Measurements from ENCODE around the gene FYB1. TPM values are rescaled to one million over a fixed set of nuclear protein-coding genes. Genes with fewer than 3 reads are reported as not detected.

Gene FYB1
- total and polyA plus RNA-seq, 2 experiments from 2014 or later: not detected

DNA sequence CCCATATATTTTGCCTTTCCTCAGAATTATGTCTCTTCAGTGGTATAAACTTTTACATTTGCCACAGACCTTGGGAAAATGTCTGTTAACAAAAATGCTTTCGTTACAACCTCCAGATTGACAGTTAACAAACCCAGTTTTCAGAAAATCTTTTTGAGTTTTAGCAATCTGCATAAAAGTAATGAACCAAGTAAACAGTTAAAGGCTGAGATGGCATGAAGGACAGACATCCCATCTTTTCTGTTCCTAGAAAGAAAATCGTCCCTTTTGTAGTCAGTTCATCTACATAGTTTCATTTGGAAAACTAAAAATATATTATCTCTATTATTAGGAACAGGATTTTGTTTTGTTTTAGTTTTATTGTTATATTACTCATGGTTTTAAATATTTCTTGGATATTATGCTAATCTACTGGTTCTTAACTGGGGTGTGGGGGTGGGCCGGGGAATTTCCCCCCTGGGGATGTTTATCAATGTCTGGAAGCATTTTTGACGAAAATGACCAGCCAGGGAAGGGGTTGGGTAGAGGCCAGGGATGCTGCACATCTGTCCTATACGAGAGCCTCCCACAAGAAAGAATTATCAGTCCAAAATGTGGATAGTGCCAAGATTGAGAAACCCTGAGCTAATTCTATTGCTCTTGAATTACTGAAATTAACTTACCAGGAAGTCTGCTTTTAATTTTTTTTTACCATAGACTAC is 11.9 kb downstream of the FYB1 start:
- no peak overlapping the region for H3K27ac Mint-ChIP-seq
- ATAC-seq: no peak
- H3K4me3 ChIP-seq: no peak overlapping the region
- no peaks in the 10 kb centered on the region for H3K36me3 ChIP-seq (ENCODE audit: insufficient read depth)
- TF ChIP-seq, protein P1, sequence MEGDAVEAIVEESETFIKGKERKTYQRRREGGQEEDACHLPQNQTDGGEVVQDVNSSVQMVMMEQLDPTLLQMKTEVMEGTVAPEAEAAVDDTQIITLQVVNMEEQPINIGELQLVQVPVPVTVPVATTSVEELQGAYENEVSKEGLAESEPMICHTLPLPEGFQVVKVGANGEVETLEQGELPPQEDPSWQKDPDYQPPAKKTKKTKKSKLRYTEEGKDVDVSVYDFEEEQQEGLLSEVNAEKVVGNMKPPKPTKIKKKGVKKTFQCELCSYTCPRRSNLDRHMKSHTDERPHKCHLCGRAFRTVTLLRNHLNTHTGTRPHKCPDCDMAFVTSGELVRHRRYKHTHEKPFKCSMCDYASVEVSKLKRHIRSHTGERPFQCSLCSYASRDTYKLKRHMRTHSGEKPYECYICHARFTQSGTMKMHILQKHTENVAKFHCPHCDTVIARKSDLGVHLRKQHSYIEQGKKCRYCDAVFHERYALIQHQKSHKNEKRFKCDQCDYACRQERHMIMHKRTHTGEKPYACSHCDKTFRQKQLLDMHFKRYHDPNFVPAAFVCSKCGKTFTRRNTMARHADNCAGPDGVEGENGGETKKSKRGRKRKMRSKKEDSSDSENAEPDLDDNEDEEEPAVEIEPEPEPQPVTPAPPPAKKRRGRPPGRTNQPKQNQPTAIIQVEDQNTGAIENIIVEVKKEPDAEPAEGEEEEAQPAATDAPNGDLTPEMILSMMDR (conservative IDR thresholded peaks at IDR 0.05; ENCODE audit: low read depth in 2 of 2): no peak
- TF ChIP-seq CREB1 (CRISPR knock-in tag; IDR thresholded peaks at IDR 0.05; ENCODE audit: low read depth) (no peak), ZNF114 (CRISPR knock-in tag; IDR thresholded peaks at IDR 0.05) (no peak), EZH2phosphoT487 (IDR thresholded peaks at IDR 0.05; ENCODE audit: unreplicated experiment) (no peak), EZH2 (IDR thresholded peaks at IDR 0.05; ENCODE audit: low read depth, unreplicated experiment) (no peak), NANOG (IDR thresholded peaks at IDR 0.05; ENCODE audit: borderline replicate concordance) (no peak), STAT1 (IDR thresholded peaks at IDR 0.05; ENCODE audit: unreplicated experiment) (no peak), POLR2AphosphoS5 (IDR thresholded peaks at IDR 0.05; ENCODE audit: low read depth) (no peak), JUNB (IDR thresholded peaks at IDR 0.05; ENCODE audit: unreplicated experiment) (no peak), ZNF331 (CRISPR knock-in tag; IDR thresholded peaks at IDR 0.05; ENCODE audit: low read depth) (no peak)
- TF ChIP-seq, protein P2, sequence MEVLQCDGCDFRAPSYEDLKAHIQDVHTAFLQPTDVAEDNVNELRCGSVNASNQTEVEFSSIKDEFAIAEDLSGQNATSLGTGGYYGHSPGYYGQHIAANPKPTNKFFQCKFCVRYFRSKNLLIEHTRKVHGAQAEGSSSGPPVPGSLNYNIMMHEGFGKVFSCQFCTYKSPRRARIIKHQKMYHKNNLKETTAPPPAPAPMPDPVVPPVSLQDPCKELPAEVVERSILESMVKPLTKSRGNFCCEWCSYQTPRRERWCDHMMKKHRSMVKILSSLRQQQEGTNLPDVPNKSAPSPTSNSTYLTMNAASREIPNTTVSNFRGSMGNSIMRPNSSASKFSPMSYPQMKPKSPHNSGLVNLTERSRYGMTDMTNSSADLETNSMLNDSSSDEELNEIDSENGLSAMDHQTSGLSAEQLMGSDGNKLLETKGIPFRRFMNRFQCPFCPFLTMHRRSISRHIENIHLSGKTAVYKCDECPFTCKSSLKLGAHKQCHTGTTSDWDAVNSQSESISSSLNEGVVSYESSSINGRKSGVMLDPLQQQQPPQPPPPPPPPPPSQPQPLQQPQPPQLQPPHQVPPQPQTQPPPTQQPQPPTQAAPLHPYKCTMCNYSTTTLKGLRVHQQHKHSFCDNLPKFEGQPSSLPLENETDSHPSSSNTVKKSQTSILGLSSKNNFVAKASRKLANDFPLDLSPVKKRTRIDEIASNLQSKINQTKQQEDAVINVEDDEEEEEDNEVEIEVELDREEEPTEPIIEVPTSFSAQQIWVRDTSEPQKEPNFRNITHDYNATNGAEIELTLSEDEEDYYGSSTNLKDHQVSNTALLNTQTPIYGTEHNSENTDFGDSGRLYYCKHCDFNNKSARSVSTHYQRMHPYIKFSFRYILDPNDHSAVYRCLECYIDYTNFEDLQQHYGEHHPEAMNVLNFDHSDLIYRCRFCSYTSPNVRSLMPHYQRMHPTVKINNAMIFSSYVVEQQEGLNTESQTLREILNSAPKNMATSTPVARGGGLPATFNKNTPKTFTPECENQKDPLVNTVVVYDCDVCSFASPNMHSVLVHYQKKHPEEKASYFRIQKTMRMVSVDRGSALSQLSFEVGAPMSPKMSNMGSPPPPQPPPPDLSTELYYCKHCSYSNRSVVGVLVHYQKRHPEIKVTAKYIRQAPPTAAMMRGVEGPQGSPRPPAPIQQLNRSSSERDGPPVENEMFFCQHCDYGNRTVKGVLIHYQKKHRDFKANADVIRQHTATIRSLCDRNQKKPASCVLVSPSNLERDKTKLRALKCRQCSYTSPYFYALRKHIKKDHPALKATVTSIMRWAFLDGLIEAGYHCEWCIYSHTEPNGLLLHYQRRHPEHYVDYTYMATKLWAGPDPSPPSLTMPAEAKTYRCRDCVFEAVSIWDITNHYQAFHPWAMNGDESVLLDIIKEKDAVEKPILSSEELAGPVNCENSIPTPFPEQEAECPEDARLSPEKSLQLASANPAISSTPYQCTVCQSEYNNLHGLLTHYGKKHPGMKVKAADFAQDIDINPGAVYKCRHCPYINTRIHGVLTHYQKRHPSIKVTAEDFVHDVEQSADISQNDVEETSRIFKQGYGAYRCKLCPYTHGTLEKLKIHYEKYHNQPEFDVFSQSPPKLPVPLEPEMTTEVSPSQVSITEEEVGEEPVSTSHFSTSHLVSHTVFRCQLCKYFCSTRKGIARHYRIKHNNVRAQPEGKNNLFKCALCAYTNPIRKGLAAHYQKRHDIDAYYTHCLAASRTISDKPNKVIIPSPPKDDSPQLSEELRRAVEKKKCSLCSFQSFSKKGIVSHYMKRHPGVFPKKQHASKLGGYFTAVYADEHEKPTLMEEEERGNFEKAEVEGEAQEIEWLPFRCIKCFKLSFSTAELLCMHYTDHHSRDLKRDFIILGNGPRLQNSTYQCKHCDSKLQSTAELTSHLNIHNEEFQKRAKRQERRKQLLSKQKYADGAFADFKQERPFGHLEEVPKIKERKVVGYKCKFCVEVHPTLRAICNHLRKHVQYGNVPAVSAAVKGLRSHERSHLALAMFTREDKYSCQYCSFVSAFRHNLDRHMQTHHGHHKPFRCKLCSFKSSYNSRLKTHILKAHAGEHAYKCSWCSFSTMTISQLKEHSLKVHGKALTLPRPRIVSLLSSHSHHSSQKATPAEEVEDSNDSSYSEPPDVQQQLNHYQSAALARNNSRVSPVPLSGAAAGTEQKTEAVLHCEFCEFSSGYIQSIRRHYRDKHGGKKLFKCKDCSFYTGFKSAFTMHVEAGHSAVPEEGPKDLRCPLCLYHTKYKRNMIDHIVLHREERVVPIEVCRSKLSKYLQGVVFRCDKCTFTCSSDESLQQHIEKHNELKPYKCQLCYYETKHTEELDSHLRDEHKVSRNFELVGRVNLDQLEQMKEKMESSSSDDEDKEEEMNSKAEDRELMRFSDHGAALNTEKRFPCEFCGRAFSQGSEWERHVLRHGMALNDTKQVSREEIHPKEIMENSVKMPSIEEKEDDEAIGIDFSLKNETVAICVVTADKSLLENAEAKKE (CRISPR knock-in tag; IDR thresholded peaks at IDR 0.05): no peak
- TF ChIP-seq, protein P3, sequence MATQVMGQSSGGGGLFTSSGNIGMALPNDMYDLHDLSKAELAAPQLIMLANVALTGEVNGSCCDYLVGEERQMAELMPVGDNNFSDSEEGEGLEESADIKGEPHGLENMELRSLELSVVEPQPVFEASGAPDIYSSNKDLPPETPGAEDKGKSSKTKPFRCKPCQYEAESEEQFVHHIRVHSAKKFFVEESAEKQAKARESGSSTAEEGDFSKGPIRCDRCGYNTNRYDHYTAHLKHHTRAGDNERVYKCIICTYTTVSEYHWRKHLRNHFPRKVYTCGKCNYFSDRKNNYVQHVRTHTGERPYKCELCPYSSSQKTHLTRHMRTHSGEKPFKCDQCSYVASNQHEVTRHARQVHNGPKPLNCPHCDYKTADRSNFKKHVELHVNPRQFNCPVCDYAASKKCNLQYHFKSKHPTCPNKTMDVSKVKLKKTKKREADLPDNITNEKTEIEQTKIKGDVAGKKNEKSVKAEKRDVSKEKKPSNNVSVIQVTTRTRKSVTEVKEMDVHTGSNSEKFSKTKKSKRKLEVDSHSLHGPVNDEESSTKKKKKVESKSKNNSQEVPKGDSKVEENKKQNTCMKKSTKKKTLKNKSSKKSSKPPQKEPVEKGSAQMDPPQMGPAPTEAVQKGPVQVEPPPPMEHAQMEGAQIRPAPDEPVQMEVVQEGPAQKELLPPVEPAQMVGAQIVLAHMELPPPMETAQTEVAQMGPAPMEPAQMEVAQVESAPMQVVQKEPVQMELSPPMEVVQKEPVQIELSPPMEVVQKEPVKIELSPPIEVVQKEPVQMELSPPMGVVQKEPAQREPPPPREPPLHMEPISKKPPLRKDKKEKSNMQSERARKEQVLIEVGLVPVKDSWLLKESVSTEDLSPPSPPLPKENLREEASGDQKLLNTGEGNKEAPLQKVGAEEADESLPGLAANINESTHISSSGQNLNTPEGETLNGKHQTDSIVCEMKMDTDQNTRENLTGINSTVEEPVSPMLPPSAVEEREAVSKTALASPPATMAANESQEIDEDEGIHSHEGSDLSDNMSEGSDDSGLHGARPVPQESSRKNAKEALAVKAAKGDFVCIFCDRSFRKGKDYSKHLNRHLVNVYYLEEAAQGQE (IDR thresholded peaks at IDR 0.05; ENCODE audit: unreplicated experiment): no peak
- TF ChIP-seq, protein P4, sequence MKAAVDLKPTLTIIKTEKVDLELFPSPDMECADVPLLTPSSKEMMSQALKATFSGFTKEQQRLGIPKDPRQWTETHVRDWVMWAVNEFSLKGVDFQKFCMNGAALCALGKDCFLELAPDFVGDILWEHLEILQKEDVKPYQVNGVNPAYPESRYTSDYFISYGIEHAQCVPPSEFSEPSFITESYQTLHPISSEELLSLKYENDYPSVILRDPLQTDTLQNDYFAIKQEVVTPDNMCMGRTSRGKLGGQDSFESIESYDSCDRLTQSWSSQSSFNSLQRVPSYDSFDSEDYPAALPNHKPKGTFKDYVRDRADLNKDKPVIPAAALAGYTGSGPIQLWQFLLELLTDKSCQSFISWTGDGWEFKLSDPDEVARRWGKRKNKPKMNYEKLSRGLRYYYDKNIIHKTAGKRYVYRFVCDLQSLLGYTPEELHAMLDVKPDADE (IDR thresholded peaks at IDR 0.05): no peak
- H3K4me2 ChIP-seq: no peak overlapping the region
- no peaks in the 10 kb centered on the region for H3K9me3 Mint-ChIP-seq
- H3K9me2 ChIP-seq (ENCODE audit: insufficient read depth): no peaks in the 10 kb centered on the region
- H2AFZ ChIP-seq: no peak overlapping the region
- DNase-seq (ENCODE audit: low spot score): no peak
- H3F3A ChIP-seq (replicated peaks; ENCODE audit: low read depth): no peaks in the 10 kb centered on the region
- H3K4me1 ChIP-seq (ENCODE audit: insufficient read depth): peaks cover 8% of the 10 kb centered on the region; the same call in 1 of the 2 replicates
- peaks cover 17% of the 10 kb centered on the region; the same call in 2 of the 3 replicates for H3K4me1 Mint-ChIP-seq
- no peak overlapping the region for H3K27ac ChIP-seq (ENCODE audit: low read depth)
- H4K20me1 ChIP-seq (replicated peaks; ENCODE audit: insufficient read depth): no peaks in the 10 kb centered on the region
- no peaks in the 10 kb centered on the region for H3K79me2 ChIP-seq (replicated peaks; ENCODE audit: insufficient read depth)
- no peaks in the 10 kb centered on the region for H3K27me3 ChIP-seq (ENCODE audit: insufficient read depth)
- H3K27me3 Mint-ChIP-seq (ENCODE audit: insufficient read depth, low read depth, poor library complexity): no peaks in the 10 kb centered on the region
- no peaks in the 10 kb centered on the region for H3K36me3 Mint-ChIP-seq (ENCODE audit: low read depth)
- no peak overlapping the region for H3K4me3 Mint-ChIP-seq

Measured in GM23338 (cell line).